SK-N-SH (cell line): ENCODE data around the gene INPP5A. TPM values are rescaled to one million over a fixed set of nuclear protein-coding genes. Genes with fewer than 3 reads are reported as not detected.

Experiments used
- CTCF ChIA-PET: fragments of 300-600, 350-600 bp; formaldehyde crosslinking; extraction: SDS; loops from one replicate; lab custom pipeline; 2021; lab: Yijun Ruan, JAX
- POLR2A ChIA-PET: fragments of 350-600 bp; sonication (Branson Sonifier 250); formaldehyde crosslinking; extraction: SDS; loops from one replicate; lab custom pipeline; 2020; ENCODE audit warnings: antibody characterized with exemption, inconsistent platforms; lab: Yijun Ruan, JAX
- DNase-seq: peaks from one replicate; pipeline ENCODE4 v3.0.0; 2012
- H2AFZ ChIP-seq: fragments of 200-600 bp; sonication (generic); 2 replicates; pipeline ENCODE4 v1.8.1; 2016; ENCODE audit warnings: antibody characterized with exemption, mild to moderate bottlenecking, low read depth
- H3F3A ChIP-seq: fragments of 200-600 bp; sonication (generic); replicated peaks from 2 replicates; pipeline ENCODE3; 2016; ENCODE audit warnings: antibody characterized with exemption, mild to moderate bottlenecking; ENCODE audit not compliant: insufficient read depth
- H3K27ac ChIP-seq, 2 experiments: fragments of 200-500 bp in 1 of 2; fragments of 200-600 bp in 1 of 2; sonication (Bioruptor generic) in 1 of 2; sonication (generic), shearing (Covaris generic) in 1 of 2; 2 replicates each; pipeline versions ENCODE4 v1.5.1 to v1.6.1; 2014 to 2016; ENCODE audit warnings: low read depth in 2 of 2, inconsistent platforms in 1 of 2, low read length in 1 of 2, mild to moderate bottlenecking in 1 of 2, mixed read lengths in 1 of 2
- H3K27me3 ChIP-seq: fragments of 200-600 bp; sonication (generic), shearing (Covaris generic); 2 replicates; pipeline ENCODE4 v1.6.1; 2016; ENCODE audit warnings: mixed run types; ENCODE audit not compliant: insufficient read depth
- H3K36me3 ChIP-seq, 2 experiments: fragments of 200-500 bp in 1 of 2; fragments of 200-600 bp in 1 of 2; sonication (Bioruptor generic) in 1 of 2; sonication (generic) in 1 of 2; replicated peaks in 1 of 2; 2 replicates each; pipeline versions ENCODE3 to v1.5.1; 2014 to 2016; ENCODE audit warnings: low read length in 1 of 2, mild to moderate bottlenecking in 1 of 2; ENCODE audit not compliant: insufficient read depth in 2 of 2, control insufficient read depth in 1 of 2
- H3K4me1 ChIP-seq, 2 experiments: fragments of 200-500 bp in 1 of 2; fragments of 200-600 bp in 1 of 2; sonication (Bioruptor generic) in 1 of 2; sonication (generic), shearing (Covaris generic) in 1 of 2; 2 replicates each; pipeline versions ENCODE4 v1.5.1 to v1.6.1; 2014 to 2016; ENCODE audit warnings: low read depth in 1 of 2, low read length in 1 of 2, mixed run types in 1 of 2; ENCODE audit not compliant: insufficient read depth in 2 of 2, control insufficient read depth in 1 of 2
- H3K4me2 ChIP-seq: fragments of 200-600 bp; sonication (generic), shearing (Covaris generic); 2 replicates; pipeline ENCODE4 v1.6.1; 2017; ENCODE audit warnings: mixed run types
- H3K4me3 ChIP-seq, 2 experiments: fragments of 200-500 bp in 1 of 2; fragments of 200-600 bp in 1 of 2; sonication (Bioruptor generic) in 1 of 2; sonication (generic), shearing (Covaris generic) in 1 of 2; 2 replicates each; pipeline versions ENCODE4 v1.5.1 to v1.8.1; 2014 to 2016; ENCODE audit warnings: low read depth in 2 of 2, inconsistent platforms in 1 of 2, low read length in 1 of 2, mild to moderate bottlenecking in 1 of 2, mixed read lengths in 1 of 2, moderate library complexity in 1 of 2
- H3K79me2 ChIP-seq: fragments of 200-600 bp; sonication (generic); 2 replicates; pipeline ENCODE4 v1.8.1; 2017; ENCODE audit warnings: mild to moderate bottlenecking; ENCODE audit not compliant: insufficient read depth
- H3K9ac ChIP-seq: fragments of 200-600 bp; sonication (generic); 2 replicates; pipeline ENCODE4 v1.6.1; 2017; ENCODE audit warnings: mixed run types
- H3K9me2 ChIP-seq: fragments of 200-600 bp; sonication (generic); 2 replicates; pipeline ENCODE4 v1.6.1; 2017; ENCODE audit warnings: mixed run types
- H3K9me3 ChIP-seq: fragments of 200-600 bp; sonication (generic); 2 replicates; pipeline ENCODE4 v1.6.1; 2017; ENCODE audit warnings: mixed run types, mild to moderate bottlenecking, moderate library complexity
- H4K20me1 ChIP-seq: fragments of 200-600 bp; sonication (generic); 2 replicates; pipeline ENCODE4 v1.6.1; 2017; ENCODE audit warnings: mild to moderate bottlenecking, mixed run types; ENCODE audit not compliant: insufficient read depth
- CHD2 ChIP-seq: fragments of 150-350 bp; IDR thresholded peaks from 2 replicates; pipeline ENCODE4 v1.6.1; 2018; ENCODE audit warnings: low read length; ENCODE audit not compliant: partially characterized antibody
- ELF1 ChIP-seq: IDR thresholded peaks from 2 replicates; pipeline ENCODE4 v1.4.0; 2012
- EZH2phosphoT487 ChIP-seq: fragments of 200-600 bp; sonication (generic); IDR thresholded peaks from 2 replicates; pipeline ENCODE4 v1.6.1; 2017; ENCODE audit warnings: low read depth, mixed run types, mild to moderate bottlenecking, antibody characterized with exemption, moderate library complexity, borderline replicate concordance
- FOSL2 ChIP-seq: IDR thresholded peaks from 2 replicates; pipeline ENCODE4 v1.4.0; 2012; ENCODE audit warnings: low read depth, mild to moderate bottlenecking, moderate library complexity, borderline replicate concordance
- FOXJ3 ChIP-seq: sonication (generic); formaldehyde crosslinking; IDR thresholded peaks from 2 replicates; pipeline ENCODE4 v1.5.1; 2020; ENCODE audit warnings: mild to moderate bottlenecking, missing genetic modification reagents
- GATA2 ChIP-seq: sonication (generic); formaldehyde crosslinking; IDR thresholded peaks from 2 replicates; pipeline ENCODE4 v1.5.0; 2020; ENCODE audit warnings: mild to moderate bottlenecking, missing genetic modification reagents
- MAX ChIP-seq: IDR thresholded peaks from 2 replicates; pipeline ENCODE4 v1.4.0; 2012; ENCODE audit warnings: low read depth
- MEF2A ChIP-seq: IDR thresholded peaks from 2 replicates; pipeline ENCODE4 v1.4.0; 2012; ENCODE audit warnings: low read depth, borderline replicate concordance
- NFIC ChIP-seq: IDR thresholded peaks from 2 replicates; pipeline ENCODE4 v1.4.0; 2012; ENCODE audit warnings: borderline replicate concordance
- NRF1 ChIP-seq: IDR thresholded peaks from 2 replicates; pipeline ENCODE4 v1.6.1; 2012; ENCODE audit warnings: low read depth, mild to moderate bottlenecking, low read length
- PBX3 ChIP-seq: IDR thresholded peaks from 2 replicates; pipeline ENCODE4; 2012
- RCOR1 ChIP-seq: fragments of 150-350 bp; IDR thresholded peaks from 2 replicates; pipeline ENCODE4 v1.6.1; 2017; ENCODE audit warnings: antibody characterized with exemption, low read length
- REST ChIP-seq: IDR thresholded peaks from 2 replicates; pipeline ENCODE4 v1.6.1; 2012; ENCODE audit warnings: mild to moderate bottlenecking, low read depth, low read length, moderate library complexity
- RXRA ChIP-seq: IDR thresholded peaks from 2 replicates; pipeline ENCODE4 v1.4.0; 2012; ENCODE audit warnings: low read depth, mild to moderate bottlenecking, borderline replicate concordance
- SIN3A ChIP-seq: IDR thresholded peaks from 2 replicates; pipeline ENCODE4 v1.6.1; 2012; ENCODE audit warnings: low read depth, mild to moderate bottlenecking, low read length, moderate library complexity, borderline replicate concordance
- SMC3 ChIP-seq: IDR thresholded peaks from 2 replicates; pipeline ENCODE4 v1.6.1; 2012; ENCODE audit warnings: low read depth, low read length, improper control_type of control experiment
- TCF12 ChIP-seq: IDR thresholded peaks from 2 replicates; pipeline ENCODE4 v1.4.0; 2012
- TEAD4 ChIP-seq: IDR thresholded peaks from 2 replicates; pipeline ENCODE4 v1.4.0; 2012; ENCODE audit warnings: mild to moderate bottlenecking, borderline replicate concordance; ENCODE audit not compliant: insufficient read depth
- USF1 ChIP-seq: IDR thresholded peaks from 2 replicates; pipeline ENCODE4 v1.4.0; 2012; ENCODE audit warnings: low read depth, borderline replicate concordance
- WGBS: methylation state at CpG from one replicate; pipeline ENCODE4 v1.1.6; 2017; ENCODE audit warnings: low lambda C conversion rate; 5-methylcytosine and 5-hydroxymethylcytosine counted together
- polyA plus RNA-seq, 3 experiments: library from polyadenylated mRNA; depleted of rRNA; stranded (reverse); fragments of >200 nt; gene quantifications; 2 replicates each; pipeline ENCODE4 v1.2.3, GENCODE V29; 2012

The INPP5A gene
- polyA plus RNA-seq, 1 of the 3 experiments (the other 2 are of a cell fraction): 12.0 TPM

GRCh38 chr10:132806110-132806509 is 268.5 kb downstream of the INPP5A start (continued):
- TF ChIP-seq EZH2phosphoT487 (no peak), SMC3 (no peak), RCOR1 (no peak), FOSL2 (no peak), NFIC (no peak), USF1 (no peak), MAX (no peak), SIN3A (no peak)

- ChIA-PET CTCF (interaction anchor here (0.7 to 2.5 kb wide), 5 partner anchors 12 to 173 kb away, joined by 3 to 11 read pairs (median 4); no protein-coding TSS in a partner anchor), POLR2A (no interaction called here)
- no peak overlapping the region for H2AFZ ChIP-seq
- H3K27ac ChIP-seq: no peak overlapping the region
- 78% methylated on average over 14 of the region's 25 CpGs for WGBS
- H4K20me1 ChIP-seq: no peaks in the 10 kb centered on the region
- no peaks in the 10 kb centered on the region for H3K79me2 ChIP-seq
- H3K4me3 ChIP-seq: no peak overlapping the region
- peaks cover 0 to 5% of the 10 kb centered on the region in 2 experiments; a peak in 1 of 4 replicates for H3K4me1 ChIP-seq
- H3K4me2 ChIP-seq: no peak overlapping the region
- H3K9me2 ChIP-seq: no peaks in the 10 kb centered on the region
- no peaks in the 10 kb centered on the region for H3K36me3 ChIP-seq
- peak; percentile 37 for DNase-seq
- TF ChIP-seq FOXJ3 (CRISPR knock-in tag) (no peak), ELF1 (no peak), RXRA (no peak), NRF1 (no peak), MAX (no peak), TEAD4 (no peak), MEF2A (no peak), USF1 (no peak), CHD2 (no peak), EZH2phosphoT487 (no peak), PBX3 (no peak), TCF12 (no peak), GATA2 (CRISPR knock-in tag) (no peak), REST (no peak)
- no peaks in the 10 kb centered on the region for H3K27me3 ChIP-seq
- no peaks in the 10 kb centered on the region for H3F3A ChIP-seq
- H3K9me3 ChIP-seq: no peaks in the 10 kb centered on the region
- H3K9ac ChIP-seq: no peak overlapping the region
Measured at GRCh38 chr10:132806561-132807003, 269.0 kb downstream of the INPP5A start.
